ENCODE data around the gene PKP2.

Gene PKP2

DNA sequence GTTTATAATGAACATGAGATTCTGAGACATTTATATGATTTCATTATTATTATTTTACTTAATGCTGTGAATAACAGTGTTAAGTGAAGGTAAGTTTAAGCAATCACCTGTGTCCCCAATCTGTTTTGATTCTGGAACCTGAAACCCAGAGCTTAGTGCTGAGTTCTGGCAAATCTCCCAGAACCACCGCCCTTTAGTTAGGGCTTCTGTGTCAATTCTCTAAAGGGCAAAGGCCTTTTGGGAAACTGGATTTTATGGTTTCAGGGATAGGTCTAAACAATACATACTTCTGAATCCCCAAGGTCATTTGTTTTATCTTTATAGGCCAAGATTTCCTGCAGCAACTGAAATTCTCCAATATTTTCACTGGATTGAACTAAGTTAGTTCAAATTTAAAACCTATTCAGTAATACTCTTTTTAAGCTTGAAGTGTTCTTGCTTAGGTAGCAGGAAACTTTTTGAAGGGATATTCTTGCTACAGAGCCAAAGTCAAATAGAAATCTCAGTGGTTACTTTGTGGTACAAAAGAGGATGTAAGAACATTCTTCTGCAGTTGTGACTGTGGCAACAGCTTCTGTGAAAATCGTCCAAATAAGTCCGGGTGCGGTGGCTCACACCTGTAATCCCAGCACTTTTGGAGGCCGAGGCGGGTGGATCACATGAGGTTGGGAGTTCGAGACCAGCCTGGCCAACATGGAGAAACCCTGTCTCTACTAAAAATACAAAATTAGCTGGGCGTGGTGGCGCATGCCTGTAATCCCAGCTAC lies 10.0 kb upstream of the PKP2 start:
- H3K27me3 ChIP-seq (ENCODE audit: insufficient read depth, low read length) = no peaks in the 10 kb centered on the region
- no peak overlapping the region for H3K4me2 ChIP-seq (ENCODE audit: low read length)
- H3F3A ChIP-seq (ENCODE audit: insufficient read depth, low read length) = no peaks in the 10 kb centered on the region
- H3K27ac ChIP-seq (ENCODE audit: low read depth, low read length, poor library complexity, severe bottlenecking) = no peak overlapping the region
- H4K20me1 ChIP-seq (ENCODE audit: insufficient read depth, low read length) = no peaks in the 10 kb centered on the region
- TF ChIP-seq, protein P1, sequence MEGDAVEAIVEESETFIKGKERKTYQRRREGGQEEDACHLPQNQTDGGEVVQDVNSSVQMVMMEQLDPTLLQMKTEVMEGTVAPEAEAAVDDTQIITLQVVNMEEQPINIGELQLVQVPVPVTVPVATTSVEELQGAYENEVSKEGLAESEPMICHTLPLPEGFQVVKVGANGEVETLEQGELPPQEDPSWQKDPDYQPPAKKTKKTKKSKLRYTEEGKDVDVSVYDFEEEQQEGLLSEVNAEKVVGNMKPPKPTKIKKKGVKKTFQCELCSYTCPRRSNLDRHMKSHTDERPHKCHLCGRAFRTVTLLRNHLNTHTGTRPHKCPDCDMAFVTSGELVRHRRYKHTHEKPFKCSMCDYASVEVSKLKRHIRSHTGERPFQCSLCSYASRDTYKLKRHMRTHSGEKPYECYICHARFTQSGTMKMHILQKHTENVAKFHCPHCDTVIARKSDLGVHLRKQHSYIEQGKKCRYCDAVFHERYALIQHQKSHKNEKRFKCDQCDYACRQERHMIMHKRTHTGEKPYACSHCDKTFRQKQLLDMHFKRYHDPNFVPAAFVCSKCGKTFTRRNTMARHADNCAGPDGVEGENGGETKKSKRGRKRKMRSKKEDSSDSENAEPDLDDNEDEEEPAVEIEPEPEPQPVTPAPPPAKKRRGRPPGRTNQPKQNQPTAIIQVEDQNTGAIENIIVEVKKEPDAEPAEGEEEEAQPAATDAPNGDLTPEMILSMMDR (IDR thresholded peaks at IDR 0.05; ENCODE audit: low read length) = no peak
- no peak for TF ChIP-seq EZH2 (IDR thresholded peaks at IDR 0.05; ENCODE audit: borderline replicate concordance, low read length)
- no peaks in the 10 kb centered on the region for H3K4me1 ChIP-seq (ENCODE audit: insufficient read depth, low read length, severe bottlenecking)
- no peaks in the 10 kb centered on the region for H3K79me2 ChIP-seq (ENCODE audit: insufficient read depth, low read length)
- H3K4me3 ChIP-seq (ENCODE audit: low read depth, low read length, poor library complexity, severe bottlenecking) = no peak overlapping the region
- H2AFZ ChIP-seq (ENCODE audit: low read length) = no peak overlapping the region
- H3K9me3 ChIP-seq (ENCODE audit: low read length) = no peaks in the 10 kb centered on the region
- H3K9me2 ChIP-seq (ENCODE audit: low read depth, low read length) = no peaks in the 10 kb centered on the region
- no peaks in the 10 kb centered on the region for H3K36me3 ChIP-seq (ENCODE audit: insufficient read depth, low read length)
- H3K9ac ChIP-seq (ENCODE audit: low read length) = no peak overlapping the region

DNA sequence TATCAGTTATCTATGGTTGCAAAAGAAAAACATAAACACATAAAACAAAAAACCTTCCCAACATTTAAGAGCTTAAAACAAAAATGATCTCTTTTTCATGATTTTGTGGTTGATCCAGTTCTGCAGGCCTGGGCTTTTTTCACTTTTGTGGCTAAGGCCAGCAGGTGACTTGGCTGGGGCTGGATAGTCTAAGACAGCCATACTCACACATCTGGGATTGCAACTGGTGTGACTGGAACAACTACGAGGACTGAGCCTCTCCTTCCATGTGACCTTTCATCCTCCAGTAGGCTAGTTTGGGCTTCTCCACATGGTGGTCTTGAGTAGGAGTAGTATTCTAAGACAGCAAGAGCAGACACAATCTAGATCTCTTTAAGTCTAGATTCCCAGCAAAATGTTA lies 7.2 kb upstream of the PKP2 start:
- no peak overlapping the region for H2AFZ ChIP-seq (ENCODE audit: low read length)
- no peak overlapping the region for H3K27ac ChIP-seq (ENCODE audit: low read depth, low read length, poor library complexity, severe bottlenecking)
- no peak overlapping the region for H3K4me2 ChIP-seq (ENCODE audit: low read length)
- no peaks in the 10 kb centered on the region for H3K4me1 ChIP-seq (ENCODE audit: insufficient read depth, low read length, severe bottlenecking)
- TF ChIP-seq EZH2 (IDR thresholded peaks at IDR 0.05; ENCODE audit: borderline replicate concordance, low read length) = no peak
- TF ChIP-seq, protein P1 (IDR thresholded peaks at IDR 0.05; ENCODE audit: low read length) = no peak
- no peaks in the 10 kb centered on the region for H3K27me3 ChIP-seq (ENCODE audit: insufficient read depth, low read length)
- no peaks in the 10 kb centered on the region for H3K9me2 ChIP-seq (ENCODE audit: low read depth, low read length)
- no peaks in the 10 kb centered on the region for H3F3A ChIP-seq (ENCODE audit: insufficient read depth, low read length)
- no peak overlapping the region for H3K9ac ChIP-seq (ENCODE audit: low read length)
- no peaks in the 10 kb centered on the region for H3K9me3 ChIP-seq (ENCODE audit: low read length)
- no peak overlapping the region for H3K4me3 ChIP-seq (ENCODE audit: low read depth, low read length, poor library complexity, severe bottlenecking)
- no peaks in the 10 kb centered on the region for H3K79me2 ChIP-seq (ENCODE audit: insufficient read depth, low read length)
- H3K36me3 ChIP-seq (ENCODE audit: insufficient read depth, low read length) = no peaks in the 10 kb centered on the region
- H4K20me1 ChIP-seq (ENCODE audit: insufficient read depth, low read length) = no peaks in the 10 kb centered on the region

DNA sequence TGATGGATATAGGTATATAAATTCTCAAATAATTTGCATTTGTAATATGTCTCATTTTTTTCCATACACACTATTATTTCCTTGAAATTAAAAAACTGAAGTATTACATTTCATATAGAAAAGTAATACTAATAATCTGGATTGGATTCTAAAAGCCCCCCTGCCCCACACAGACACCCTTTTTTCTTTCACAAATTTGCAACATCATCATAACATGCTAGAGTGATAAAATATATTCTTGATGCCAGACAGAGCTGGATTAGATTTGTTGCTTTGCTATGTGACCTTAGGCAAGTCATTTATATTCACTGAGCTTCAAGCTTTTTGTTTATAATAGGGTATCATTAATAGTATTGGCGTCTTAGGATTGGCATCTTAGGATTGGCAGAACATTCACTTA lies 6.7 kb upstream of the PKP2 start:
- Histone ChIP-seq H3F3A (ENCODE audit: insufficient read depth, low read length) (no peaks in the 10 kb centered on the region), H3K4me3 (ENCODE audit: low read depth, low read length, poor library complexity, severe bottlenecking) (no peak overlapping the region), H3K9ac (ENCODE audit: low read length) (no peak overlapping the region), H3K27me3 (ENCODE audit: insufficient read depth, low read length) (no peaks in the 10 kb centered on the region), H3K9me3 (ENCODE audit: low read length) (no peaks in the 10 kb centered on the region), H3K4me2 (ENCODE audit: low read length) (no peak overlapping the region), H3K79me2 (ENCODE audit: insufficient read depth, low read length) (no peaks in the 10 kb centered on the region), H2AFZ (ENCODE audit: low read length) (no peak overlapping the region), H3K36me3 (ENCODE audit: insufficient read depth, low read length) (no peaks in the 10 kb centered on the region), H4K20me1 (ENCODE audit: insufficient read depth, low read length) (no peaks in the 10 kb centered on the region), H3K27ac (ENCODE audit: low read depth, low read length, poor library complexity, severe bottlenecking) (no peak overlapping the region), H3K9me2 (ENCODE audit: low read depth, low read length) (no peaks in the 10 kb centered on the region), H3K4me1 (ENCODE audit: insufficient read depth, low read length, severe bottlenecking) (no peaks in the 10 kb centered on the region)
- TF ChIP-seq, protein P1 (IDR thresholded peaks at IDR 0.05; ENCODE audit: low read length) = no peak
- no peak for TF ChIP-seq EZH2 (IDR thresholded peaks at IDR 0.05; ENCODE audit: borderline replicate concordance, low read length)
